Stimulated activated naive CD8-positive, alpha-beta T cell treated with anti-CD3 and anti-CD28 coated beads, Interleukin-15, amount 100 ng/mL, for 72 hours (primary cell): ENCODE data around the gene ANGPTL2.
A peak's percentile ranks its signal among the peaks of the same experiment; 100 is the strongest.

Experiments
- ATAC-seq: fragments of 150-1000 bp; cut with Tn5 transposase; 2 replicates; pipeline ENCODE4 v1.10.0; 2021; ENCODE audit warnings: mild to moderate bottlenecking, moderate library complexity
- DNase-seq, 2 donors: peaks; one replicate each; pipeline ENCODE4 v3.0.0; 2021 to 2022
- H3K27ac Mint-ChIP-seq, 2 donors: one replicate each; pipeline ENCODE4 v1.8.0; 2022; ENCODE audit warnings: mild to moderate bottlenecking in 2 of 2, mixed read lengths in 2 of 2, moderate library complexity in 2 of 2
- H3K27me3 Mint-ChIP-seq: one replicate; pipeline ENCODE4 v1.8.0; 2022; ENCODE audit warnings: mixed read lengths
- H3K4me1 Mint-ChIP-seq: one replicate; pipeline ENCODE4 v1.8.0; 2022; ENCODE audit warnings: mild to moderate bottlenecking, mixed read lengths
- H3K4me3 Mint-ChIP-seq, 2 donors: one replicate each; pipeline ENCODE4 v1.8.0; 2022; ENCODE audit warnings: mild to moderate bottlenecking in 2 of 2, mixed read lengths in 2 of 2, moderate library complexity in 1 of 2
- H3K9me3 Mint-ChIP-seq, 2 donors: one replicate each; pipeline ENCODE4 v1.8.0; 2022; ENCODE audit warnings: mixed read lengths in 2 of 2

ANGPTL2 gene

GRCh38 chr9:127050152-127050551, 72.3 kb downstream of the ANGPTL2 start:
- Mint-ChIP-seq H3K27me3 (no peaks in the 10 kb centered on the region), H3K4me3 (no peak overlapping the region), H3K27ac (no peak overlapping the region), H3K4me1 (peaks cover 22% of the 10 kb centered on the region), H3K9me3 (no peaks in the 10 kb centered on the region)
- DNase-seq (no peak), ATAC-seq (no peak)

- ATAC-seq: no peak
- H3K27me3 Mint-ChIP-seq: no peaks in the 10 kb centered on the region
- H3K4me1 Mint-ChIP-seq: peaks cover 22% of the 10 kb centered on the region
- H3K9me3 Mint-ChIP-seq: no peaks in the 10 kb centered on the region
- peak overlapping the region in 1 of 2 donors; percentile 48 for H3K4me3 Mint-ChIP-seq
- H3K27ac Mint-ChIP-seq: peak overlapping the region in 1 of 2 donors; percentile 37
- no peak for DNase-seq
Observed at GRCh38 chr9:127049581-127049980, 72.9 kb downstream of the ANGPTL2 start.

- Mint-ChIP-seq H3K4me1 (peaks cover 22% of the 10 kb centered on the region), H3K27ac (peak overlapping the region; percentile 14 to 71), H3K4me3 (peak overlapping the region; percentile 40 to 60), H3K27me3 (no peaks in the 10 kb centered on the region), H3K9me3 (no peaks in the 10 kb centered on the region)
- peak; percentile 98 for ATAC-seq
- DNase-seq: peak; percentile 3 to 58
Observed at GRCh38 chr9:127049044-127049443, 73.4 kb downstream of the ANGPTL2 start.

GRCh38 chr9:127047971-127048370, 74.5 kb downstream of the ANGPTL2 start:
- H3K4me1 Mint-ChIP-seq: peaks cover 22% of the 10 kb centered on the region
- H3K27me3 Mint-ChIP-seq: no peaks in the 10 kb centered on the region
- ATAC-seq (no peak), DNase-seq (no peak)
- H3K4me3 Mint-ChIP-seq: no peak overlapping the region
- H3K9me3 Mint-ChIP-seq: no peaks in the 10 kb centered on the region
- H3K27ac Mint-ChIP-seq: no peak overlapping the region

- no peaks in the 10 kb centered on the region for H3K9me3 Mint-ChIP-seq
- H3K4me1 Mint-ChIP-seq: peaks cover 18% of the 10 kb centered on the region
- no peak for DNase-seq
- H3K27me3 Mint-ChIP-seq: no peaks in the 10 kb centered on the region
- H3K27ac Mint-ChIP-seq: no peak overlapping the region
- no peak overlapping the region for H3K4me3 Mint-ChIP-seq
- no peak for ATAC-seq
Observed at GRCh38 chr9:127045148-127045547, 77.3 kb downstream of the ANGPTL2 start.

- ATAC-seq (no peak), DNase-seq (no peak)
- H3K27me3 Mint-ChIP-seq: no peaks in the 10 kb centered on the region
- no peaks in the 10 kb centered on the region for H3K9me3 Mint-ChIP-seq
- H3K27ac Mint-ChIP-seq: no peak overlapping the region
- no peak overlapping the region for H3K4me3 Mint-ChIP-seq
- H3K4me1 Mint-ChIP-seq: no peaks in the 10 kb centered on the region
Observed at GRCh38 chr9:127039492-127039891, 82.9 kb downstream of the ANGPTL2 start.

GRCh38 chr9:127038531-127038930, 83.9 kb downstream of the ANGPTL2 start:
- no peak for ATAC-seq
- no peak for DNase-seq
- no peak overlapping the region for H3K27ac Mint-ChIP-seq
- H3K9me3 Mint-ChIP-seq: no peaks in the 10 kb centered on the region
- no peaks in the 10 kb centered on the region for H3K27me3 Mint-ChIP-seq
- no peaks in the 10 kb centered on the region for H3K4me1 Mint-ChIP-seq
- no peak overlapping the region for H3K4me3 Mint-ChIP-seq
